Activated CD4-positive, alpha-beta T cell treated with anti-CD3 and anti-CD28 coated beads, Interleukin-2, Interleukin-4, amounts not matched to agents 100 ng/mL and 50 ng/mL, durations not matched to agents 16 hours and 8 hours (primary cell): ENCODE measurements around the gene BZW2.
A peak's percentile ranks its signal among the peaks of the same experiment; 100 is the strongest.

Experiments
- DNase-seq: peaks from one replicate; pipeline ENCODE4 v3.0.0-alpha.2; 2020; ENCODE audit warnings: low spot score

Gene BZW2

GRCh38 chr7:16645593-16646471 is at the start of gene BZW2, which contains the start of gene ANKMY2:
Gene BZW2, plus strand, starts transcription at chr7:16646181. Its CDS starts 19,263 bp downstream, at chr7:16665444.
Gene ANKMY2, minus strand, starts transcription at chr7:16645754. Its CDS starts 181 bp downstream, at chr7:16645573.
- peak; percentile 94 for DNase-seq

DNA sequence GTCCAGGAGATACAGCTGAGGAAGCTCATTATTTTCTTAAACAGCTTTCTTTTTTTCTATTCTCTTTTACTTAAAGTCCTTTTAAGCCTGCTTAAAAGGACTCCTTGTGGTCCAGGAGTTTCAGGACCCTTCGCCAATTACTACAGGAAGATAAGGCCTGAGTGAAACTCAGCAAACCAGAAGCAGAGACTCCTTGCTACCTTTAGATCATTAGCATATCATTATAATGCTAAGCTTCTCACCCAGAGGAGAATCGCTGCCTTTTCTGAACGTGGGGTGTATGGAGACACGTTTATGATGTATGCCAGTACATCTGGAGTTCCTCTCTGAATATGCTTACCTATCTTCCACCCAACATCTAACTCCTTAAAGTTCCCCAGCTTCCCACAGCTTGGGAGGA is 48.0 kb upstream of the BZW2 start:
- no peak for DNase-seq

GRCh38 chr7:16599860-16600259 is 46.1 kb upstream of the BZW2 start:
- DNase-seq: no peak

- DNase-seq: no peak
Measured at GRCh38 chr7:16603633-16604032, 42.3 kb upstream of the BZW2 start.

DNA sequence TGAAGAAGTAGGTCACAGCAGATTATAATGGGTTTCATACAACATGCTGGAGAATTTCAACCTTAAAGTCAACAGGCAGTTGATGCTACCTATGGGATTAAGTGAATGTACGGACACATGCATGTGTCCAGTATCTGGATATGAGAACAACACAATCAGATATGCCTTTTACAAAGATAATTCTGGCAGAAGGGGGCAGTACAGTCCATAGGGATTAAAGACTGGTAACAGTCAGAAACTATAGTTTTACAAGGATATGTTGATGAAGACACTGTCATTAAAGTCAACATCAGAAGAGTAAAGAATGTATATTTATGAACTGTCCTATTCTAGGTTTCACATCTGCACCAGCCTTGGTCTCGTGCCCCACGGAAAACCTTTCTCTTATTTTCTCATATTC is 41.9 kb upstream of the BZW2 start:
- DNase-seq: no peak

- DNase-seq: no peak
Measured at GRCh38 chr7:16606704-16607103, 39.3 kb upstream of the BZW2 start.

DNA sequence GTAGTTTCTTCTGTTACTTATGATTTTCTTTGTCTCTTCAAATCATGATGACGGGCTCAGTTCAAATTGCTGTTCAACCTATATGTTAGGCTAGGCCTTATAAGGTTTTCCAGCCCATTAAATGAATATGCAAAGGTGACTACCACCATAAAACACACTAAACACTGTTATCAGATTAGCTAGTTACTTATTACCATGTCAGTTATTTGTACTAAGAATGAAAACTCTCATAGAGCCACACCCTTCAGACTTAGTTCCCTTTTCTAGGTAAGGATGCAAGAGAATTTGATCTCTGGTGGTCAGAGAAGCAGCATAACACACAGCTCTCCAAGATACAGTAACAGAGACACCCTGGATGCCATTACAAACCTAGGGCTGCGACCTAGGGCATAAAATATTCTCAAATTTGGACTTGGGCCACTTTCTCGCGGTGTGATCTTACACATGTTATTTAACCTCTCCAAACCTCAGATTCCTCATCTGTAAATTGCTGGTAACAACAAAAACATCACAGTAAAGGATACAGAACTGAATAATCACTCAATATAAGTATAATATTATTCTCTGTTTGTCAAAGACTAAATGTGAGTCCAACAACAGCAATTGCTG is 36.0 kb upstream of the BZW2 start:
- no peak for DNase-seq

GRCh38 chr7:16611711-16612110 is 34.3 kb upstream of the BZW2 start:
- no peak for DNase-seq

DNA sequence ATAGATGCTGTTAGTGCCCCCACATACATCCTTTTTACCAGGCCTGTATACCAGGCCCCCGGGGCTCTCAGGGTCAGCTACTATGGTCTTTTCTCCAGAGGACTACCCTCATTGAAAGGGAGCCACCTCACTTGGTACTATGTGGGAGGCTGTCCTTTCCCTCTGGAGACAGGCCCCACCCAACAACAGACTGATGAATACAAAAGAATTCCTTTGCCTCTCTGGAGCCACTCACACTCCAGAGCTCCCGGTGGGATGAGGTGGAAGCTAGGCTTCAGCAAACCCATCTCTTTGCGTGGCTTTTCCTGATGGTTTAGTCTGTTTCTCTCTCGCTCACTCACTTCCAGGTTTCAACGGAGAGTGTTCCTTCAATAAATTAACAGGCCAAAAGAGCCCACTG is 30.8 kb upstream of the BZW2 start:
- DNase-seq: no peak

DNA sequence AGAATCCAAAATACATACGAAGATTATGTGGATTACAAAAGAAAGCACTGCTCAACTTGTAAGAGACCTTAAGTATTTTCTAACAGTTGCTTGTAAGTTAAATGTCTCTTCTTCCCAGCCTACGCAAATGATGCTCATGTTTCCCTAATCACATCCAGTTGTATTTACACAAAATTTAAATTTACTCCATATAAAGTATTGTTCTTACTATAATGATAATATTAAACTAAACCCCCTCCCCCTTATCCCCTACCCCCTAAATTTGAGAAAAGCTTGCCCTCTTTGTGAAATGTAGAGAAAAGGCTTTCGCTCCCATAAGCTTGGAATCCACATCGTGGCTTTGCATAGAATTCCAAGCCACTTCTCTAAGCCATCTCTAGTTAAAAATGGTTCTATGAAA is 29.9 kb upstream of the BZW2 start:
- no peak for DNase-seq

GRCh38 chr7:16616542-16616941 is 29.4 kb upstream of the BZW2 start:
- DNase-seq: no peak

DNA sequence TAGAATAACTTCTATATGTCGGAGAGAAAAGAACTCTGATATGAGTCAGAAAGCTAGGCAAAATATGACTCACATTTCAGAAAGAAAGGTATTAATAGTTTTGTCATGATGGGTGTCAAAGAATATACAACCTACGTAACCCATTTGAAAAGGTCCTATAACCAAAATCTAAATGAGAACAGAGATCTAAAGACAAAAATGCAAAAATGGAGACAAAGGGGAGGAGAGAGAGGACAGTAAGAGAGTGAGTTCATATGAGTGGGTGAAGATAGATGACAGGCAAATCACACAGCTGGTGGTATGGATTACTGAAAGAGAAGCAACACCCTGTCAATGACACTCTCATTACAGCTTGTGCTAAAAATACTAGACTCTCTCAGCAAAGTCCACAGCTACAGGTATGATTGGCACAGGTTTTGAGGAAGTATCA is 26.0 kb upstream of the BZW2 start:
- DNase-seq: peak; percentile 63

DNA sequence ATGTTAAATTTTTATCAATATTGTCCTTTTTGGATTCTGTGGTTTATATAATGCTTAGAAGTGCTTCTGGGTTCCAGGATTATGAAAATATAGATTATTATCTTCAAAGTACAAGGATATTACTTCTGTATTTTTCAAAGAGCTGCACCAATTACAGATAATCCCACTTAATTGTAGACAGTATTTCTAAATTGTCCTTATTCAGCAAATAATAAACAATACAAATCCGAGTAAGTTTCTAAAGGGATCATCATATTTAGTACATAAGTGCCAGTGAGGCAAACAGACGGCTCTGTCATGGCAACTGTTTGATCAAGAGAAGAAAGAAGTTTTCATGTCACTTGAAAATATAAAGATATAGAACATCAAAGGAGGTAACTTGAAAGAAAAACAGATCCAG is 19.6 kb upstream of the BZW2 start:
- DNase-seq: no peak

- DNase-seq: no peak
Measured at GRCh38 chr7:16627236-16627635, 18.7 kb upstream of the BZW2 start.

DNA sequence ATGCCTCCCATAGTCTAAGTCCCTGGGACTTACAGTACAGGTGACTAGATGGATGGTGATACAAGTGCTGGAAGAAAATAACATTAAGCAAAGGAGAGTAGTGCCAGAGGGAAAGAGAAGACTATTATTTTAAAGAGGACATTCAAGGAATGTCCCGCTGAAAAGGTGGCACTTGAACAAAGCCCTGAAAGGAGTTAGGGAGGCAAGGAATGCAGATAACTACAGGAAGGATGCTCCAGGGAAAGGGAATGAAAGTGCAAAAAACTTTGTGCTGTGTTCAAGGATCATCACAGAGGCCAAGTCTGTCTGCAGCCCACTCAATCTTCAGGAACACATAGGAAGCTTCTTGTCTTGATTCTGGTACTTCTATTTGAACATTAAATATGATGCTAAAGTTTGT is 15.3 kb upstream of the BZW2 start:
- no peak for DNase-seq

DNA sequence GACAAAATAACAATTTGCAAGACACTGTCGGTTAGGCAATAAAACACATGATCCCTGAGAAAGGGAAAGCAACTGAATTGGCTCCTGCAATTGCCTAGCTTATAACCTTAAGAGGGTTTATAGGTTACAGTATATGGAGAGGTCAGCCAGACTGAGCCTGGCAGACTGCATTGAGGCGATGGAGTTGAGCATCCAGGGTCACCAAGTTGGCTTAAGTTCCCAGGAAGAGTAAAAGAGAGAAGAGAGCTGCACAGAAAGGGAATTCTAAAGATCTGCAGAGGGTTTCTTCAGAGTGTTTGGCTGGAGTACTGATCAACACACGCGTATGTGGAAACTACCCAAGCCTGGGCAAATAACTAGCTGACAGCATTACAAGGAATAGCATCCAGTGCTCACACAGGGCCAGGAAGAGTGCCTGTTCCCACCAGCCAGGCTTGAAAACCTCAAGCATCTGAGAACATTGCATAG is 11.7 kb upstream of the BZW2 start:
- DNase-seq: no peak

DNA sequence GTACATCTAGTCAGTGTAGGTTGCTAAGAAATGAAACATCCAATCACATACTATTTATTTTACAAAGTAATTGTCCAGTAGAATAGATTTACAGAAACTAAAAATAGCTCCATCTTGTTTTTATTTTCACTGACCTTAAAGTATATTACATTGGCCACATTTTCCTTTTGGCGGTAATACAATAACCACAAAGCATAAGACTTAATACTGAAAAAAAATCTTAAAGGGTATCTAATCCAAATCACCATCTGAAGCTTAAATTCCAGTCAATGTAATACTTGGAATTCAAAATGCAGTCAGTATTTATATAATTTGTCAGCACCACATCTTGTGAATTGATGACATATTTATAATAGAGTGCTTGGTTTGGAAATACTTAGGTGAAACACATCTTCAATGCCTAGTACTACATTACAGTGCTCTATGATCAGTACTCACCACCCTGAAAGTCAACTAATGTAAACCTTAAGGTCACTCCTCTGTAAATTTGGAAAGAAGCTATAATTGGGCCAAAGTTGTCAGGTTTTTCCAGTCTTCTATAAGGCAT is 9.4 kb upstream of the BZW2 start:
- DNase-seq: no peak

DNA sequence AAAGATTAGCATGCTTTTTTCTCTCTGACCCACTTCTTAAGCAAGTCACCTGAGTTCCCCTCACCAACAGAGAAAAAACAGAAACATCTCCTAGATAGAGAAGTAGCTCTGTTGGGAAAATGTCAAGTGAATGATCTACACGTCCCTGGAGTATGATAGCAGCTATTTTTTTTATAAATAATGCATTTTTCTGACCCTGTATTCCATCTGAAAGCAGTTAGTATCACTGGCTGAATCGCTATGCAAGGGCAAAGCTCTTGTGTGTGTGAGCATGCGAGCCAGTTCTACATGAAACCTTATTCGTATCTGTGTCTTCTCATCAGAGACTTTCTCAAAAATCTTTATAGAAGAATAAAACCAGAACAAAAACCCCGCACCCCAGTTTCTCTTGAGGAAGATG is 8.6 kb upstream of the BZW2 start:
- no peak for DNase-seq

DNA sequence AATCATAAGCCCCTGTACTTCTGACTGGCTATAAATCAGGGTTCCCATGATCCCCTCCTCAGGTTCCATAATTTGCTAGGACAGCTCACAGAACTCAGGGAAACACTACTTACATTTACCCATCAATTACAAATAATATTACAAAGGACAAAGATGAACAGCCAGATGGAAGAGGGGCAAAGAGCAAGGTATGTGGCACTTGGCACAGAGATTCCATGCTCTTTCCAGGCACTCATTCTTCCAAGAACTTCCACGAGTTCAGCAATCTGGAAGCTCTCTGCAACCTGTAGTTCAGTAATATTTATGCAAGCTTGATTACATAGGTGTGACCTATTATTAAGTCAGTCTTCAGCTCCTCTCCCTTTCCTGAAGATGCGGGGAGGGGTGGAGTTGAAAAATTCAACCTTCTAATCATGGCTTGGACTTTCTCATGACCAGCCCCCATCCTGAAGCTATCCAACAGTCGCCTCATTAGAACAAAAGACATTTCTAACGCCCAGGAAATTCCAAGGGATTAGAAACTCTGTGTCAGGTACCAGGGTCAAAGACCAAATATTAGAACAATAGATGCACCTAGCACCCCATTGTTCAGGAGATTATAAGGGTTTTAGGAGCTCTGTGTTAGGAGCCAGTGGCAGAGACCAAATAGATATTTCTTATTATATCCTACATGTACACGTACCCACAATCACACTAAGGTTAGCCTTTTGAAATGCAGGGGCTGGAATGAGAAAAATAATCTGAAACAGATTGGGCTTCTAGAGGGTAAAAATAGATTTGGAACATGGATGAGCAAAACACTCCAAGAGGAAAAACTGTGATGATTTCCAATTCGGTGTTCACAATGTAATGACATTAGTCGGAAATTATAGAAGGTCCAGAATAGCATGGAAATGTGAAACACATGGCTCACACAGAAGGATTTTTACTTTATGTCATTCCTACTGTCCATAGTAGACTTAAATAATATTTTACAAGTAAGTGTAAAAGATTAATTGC is 7.4 kb upstream of the BZW2 start:
- no peak for DNase-seq

DNA sequence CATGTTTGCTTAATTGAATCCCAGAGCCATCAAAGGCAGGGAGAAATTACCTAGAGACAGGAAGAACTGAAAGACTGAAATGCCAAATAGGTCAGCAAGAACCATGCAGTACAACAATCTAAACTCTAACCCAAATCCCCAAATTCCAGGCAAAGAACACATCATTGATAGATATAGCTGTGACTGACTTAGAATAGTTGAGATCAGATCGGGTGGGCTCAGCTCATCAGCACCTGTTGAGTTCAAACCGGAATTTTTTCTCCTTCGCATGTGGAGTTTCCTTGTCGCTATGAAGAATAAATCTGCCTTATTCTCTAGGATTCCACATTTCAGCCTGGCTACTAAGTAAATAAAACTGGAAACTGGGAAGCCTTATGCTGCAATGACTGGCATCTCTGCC is 1.8 kb upstream of the BZW2 start:
- no peak for DNase-seq

DNA sequence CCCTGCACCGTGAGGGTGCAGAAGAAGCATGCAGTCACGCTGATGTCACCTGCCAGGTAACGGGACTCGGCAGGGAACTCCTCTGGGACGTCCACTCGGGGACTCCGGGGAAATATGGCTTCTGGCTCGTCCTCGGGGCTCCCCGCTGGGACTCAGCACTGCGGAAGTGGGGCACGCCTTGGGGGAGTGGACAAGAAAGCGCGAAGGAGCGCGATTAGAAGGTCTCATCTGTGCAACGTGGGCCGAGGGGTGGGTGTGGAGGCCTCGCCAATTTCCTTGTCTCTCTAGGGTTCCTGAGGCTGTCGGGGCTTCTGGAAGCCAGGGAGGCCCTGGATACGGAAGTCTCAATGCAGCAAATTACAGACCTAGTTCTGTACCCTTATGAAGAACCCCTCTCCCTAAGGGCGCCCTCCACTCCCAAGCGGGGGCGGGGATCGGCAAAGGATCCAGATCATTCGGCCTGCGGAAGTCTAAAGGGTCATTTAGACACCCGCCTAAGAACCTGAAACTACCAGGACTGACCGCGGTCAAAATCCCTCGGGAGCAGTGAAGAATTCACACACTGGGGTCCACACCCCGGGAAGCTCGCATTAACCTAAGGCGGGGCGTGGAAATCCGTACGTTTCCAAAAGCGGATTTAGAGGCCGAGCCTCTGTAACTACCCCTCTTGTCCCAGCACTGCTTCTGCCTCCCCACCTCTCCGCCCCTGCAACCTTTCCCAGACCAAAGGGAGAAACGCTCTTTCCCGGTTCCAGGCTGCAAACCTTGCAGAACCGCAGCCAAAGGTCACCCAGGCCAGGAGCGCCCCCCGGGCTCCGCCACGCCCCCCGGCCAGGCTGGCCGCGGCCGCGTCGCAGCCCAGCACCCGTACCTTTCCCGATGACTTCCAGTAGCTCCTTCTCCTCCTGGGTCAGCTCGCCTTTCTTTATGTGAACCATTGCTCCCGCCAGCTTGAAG is 1.1 kb upstream of the BZW2 start:
- peak; percentile 34 for DNase-seq
